ENCODE measurements around the gene ADAMTS18. TPM values are rescaled to one million over a fixed set of nuclear protein-coding genes. Genes with fewer than 3 reads are reported as not detected.
"Not testable (repeated sequence)": the region's sequence is repeated elsewhere in the genome, so short reads cannot be mapped to it uniquely, and the experiment has no call there.

The ADAMTS18 gene
- total RNA-seq, 2 donors from 2014 or later, result 2.7 TPM; not detected in 1

DNA sequence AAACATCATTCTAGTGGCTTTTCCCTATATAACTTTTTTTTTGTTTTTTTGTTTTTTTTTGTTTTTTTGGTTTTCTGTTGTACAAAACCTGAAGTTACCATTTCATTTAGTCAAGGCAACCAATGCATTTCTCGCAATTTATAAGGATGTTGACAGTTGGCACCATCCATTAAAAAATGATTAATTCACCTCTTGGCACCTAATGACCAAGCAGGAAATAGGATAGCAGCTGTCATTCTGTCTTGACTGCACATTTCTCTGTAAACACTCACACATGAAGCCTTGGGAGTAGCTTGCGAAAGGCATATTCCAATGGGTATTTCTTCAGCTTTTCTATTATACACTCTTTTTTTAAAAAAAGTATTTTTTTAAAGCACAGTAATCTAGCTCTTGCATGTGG lies 158.2 kb downstream of the ADAMTS18 start:
- DNase-seq (ENCODE audit: low spot score), result no peak
- H3K27me3 ChIP-seq (replicated peaks; ENCODE audit: insufficient read depth), result no peaks in the 10 kb centered on the region
- H3K4me3 ChIP-seq, result no peak overlapping the region
- no peak overlapping the region for H3K27ac ChIP-seq
- H3K4me1 ChIP-seq (replicated peaks), result no peaks in the 10 kb centered on the region
- WGBS, result 96% methylated on average over 2 of the region's 2 CpGs
- no peaks in the 10 kb centered on the region for H3K9me3 ChIP-seq
- no peaks in the 10 kb centered on the region for H3K36me3 ChIP-seq
- intact Hi-C loops (cut with DNase I), result no loop called here
- no peak for TF ChIP-seq POLR2A (IDR thresholded peaks at IDR 0.05)
- TF ChIP-seq, protein P1, sequence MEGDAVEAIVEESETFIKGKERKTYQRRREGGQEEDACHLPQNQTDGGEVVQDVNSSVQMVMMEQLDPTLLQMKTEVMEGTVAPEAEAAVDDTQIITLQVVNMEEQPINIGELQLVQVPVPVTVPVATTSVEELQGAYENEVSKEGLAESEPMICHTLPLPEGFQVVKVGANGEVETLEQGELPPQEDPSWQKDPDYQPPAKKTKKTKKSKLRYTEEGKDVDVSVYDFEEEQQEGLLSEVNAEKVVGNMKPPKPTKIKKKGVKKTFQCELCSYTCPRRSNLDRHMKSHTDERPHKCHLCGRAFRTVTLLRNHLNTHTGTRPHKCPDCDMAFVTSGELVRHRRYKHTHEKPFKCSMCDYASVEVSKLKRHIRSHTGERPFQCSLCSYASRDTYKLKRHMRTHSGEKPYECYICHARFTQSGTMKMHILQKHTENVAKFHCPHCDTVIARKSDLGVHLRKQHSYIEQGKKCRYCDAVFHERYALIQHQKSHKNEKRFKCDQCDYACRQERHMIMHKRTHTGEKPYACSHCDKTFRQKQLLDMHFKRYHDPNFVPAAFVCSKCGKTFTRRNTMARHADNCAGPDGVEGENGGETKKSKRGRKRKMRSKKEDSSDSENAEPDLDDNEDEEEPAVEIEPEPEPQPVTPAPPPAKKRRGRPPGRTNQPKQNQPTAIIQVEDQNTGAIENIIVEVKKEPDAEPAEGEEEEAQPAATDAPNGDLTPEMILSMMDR (IDR thresholded peaks at IDR 0.05), result no peak
- TF ChIP-seq POLR2AphosphoS5 (IDR thresholded peaks at IDR 0.05), result no peak

DNA sequence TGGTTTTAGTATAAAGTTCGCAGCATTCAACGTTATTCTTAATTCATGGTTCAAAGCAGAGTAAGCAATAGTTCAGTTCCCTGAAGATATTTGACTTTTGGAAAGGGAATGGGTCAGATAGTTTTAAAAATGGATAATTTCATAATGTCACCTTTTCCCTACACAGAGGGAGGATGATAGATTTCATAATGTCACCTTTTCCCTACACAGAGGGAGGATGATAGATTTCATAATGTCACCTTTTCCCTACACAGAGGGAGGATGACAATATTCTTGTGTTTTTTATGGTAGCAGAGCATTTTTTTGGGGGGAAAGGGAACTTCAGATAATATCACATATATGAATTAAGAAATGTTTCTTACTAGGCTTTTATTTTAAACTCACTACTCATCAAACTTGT lies 159.5 kb downstream of the ADAMTS18 start:
- H3K4me1 ChIP-seq (replicated peaks); DNase-seq (ENCODE audit: low spot score); H3K36me3 ChIP-seq; H3K4me3 ChIP-seq; intact Hi-C loops (cut with DNase I); H3K9me3 ChIP-seq; H3K27ac ChIP-seq; H3K27me3 ChIP-seq (replicated peaks; ENCODE audit: insufficient read depth): not testable (repeated sequence)
- 83% methylated on average over 2 of the region's 2 CpGs for WGBS

DNA sequence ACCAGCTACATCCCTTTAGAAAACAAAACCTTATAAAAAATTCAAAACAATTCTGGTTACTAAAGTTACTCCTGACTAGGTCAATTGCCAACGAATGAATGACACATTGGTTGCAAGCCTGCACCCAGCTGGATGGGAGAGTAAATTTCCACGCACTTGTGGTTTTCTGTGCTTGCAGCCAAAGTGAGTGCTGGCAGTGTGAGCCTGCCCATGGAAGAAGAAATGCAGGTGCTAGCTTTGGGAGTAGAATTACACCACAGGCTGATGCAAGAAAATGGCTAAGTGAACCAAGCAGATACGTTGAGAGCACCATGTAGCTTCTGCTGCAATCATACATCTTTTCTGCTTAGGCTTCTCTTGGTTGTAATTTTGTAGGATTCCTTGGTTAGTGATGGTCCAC lies 161.0 kb downstream of the ADAMTS18 start:
- no peaks in the 10 kb centered on the region for H3K36me3 ChIP-seq
- 33% methylated on average over 3 of the region's 3 CpGs for WGBS
- H3K4me3 ChIP-seq, result no peak overlapping the region
- intact Hi-C loops (cut with DNase I), result no loop called here
- no peak overlapping the region for H3K27ac ChIP-seq
- no peaks in the 10 kb centered on the region for H3K4me1 ChIP-seq (replicated peaks)
- H3K27me3 ChIP-seq (replicated peaks; ENCODE audit: insufficient read depth), result no peaks in the 10 kb centered on the region
- TF ChIP-seq, protein P1 (IDR thresholded peaks at IDR 0.05), result no peak
- DNase-seq (ENCODE audit: low spot score), result no peak
- H3K9me3 ChIP-seq, result no peaks in the 10 kb centered on the region

DNA sequence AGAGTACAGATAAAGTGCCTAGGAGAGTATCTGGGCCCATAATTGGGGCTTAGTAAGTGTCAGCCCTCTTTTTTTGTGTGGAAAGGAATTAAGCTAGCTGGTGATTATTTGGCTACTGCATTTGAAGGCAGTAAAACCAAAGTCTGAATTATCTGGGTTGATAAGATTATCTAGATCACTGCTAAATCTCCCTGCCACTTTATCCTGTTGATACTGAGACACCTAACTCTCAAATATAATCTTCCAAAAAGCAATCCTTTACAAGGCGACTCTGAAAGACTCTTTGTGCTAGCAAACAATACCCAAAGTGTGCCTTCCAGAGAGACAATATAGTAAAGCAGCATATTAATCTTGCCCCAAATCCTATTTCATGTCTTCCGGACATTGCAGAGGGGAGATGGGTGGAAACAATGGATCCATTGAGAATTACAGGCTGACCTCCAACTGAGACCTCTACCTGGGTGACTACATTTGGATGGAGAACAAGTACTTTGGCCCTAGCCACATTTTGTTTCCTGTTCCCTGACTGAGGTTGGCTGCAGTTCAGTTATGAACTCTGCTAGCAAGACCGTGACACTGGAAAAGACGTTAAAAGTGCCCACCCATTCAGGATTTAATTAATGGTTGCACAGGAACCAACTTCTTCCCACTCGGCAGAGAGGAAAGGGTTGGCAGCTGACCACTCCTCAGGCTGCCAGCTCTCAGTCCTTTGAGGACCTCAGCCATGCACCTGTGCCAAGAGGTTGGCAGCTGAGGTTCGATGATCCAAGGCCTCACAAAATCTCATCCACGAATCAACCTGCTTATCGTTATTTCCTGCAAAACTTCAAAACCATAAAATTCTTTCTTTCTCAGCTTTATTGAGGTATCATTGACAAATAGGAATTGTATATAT lies 163.1 kb downstream of the ADAMTS18 start:
- Histone ChIP-seq H3K27me3 (replicated peaks; ENCODE audit: insufficient read depth) (no peaks in the 10 kb centered on the region), H3K4me3 (no peak overlapping the region), H3K36me3 (no peaks in the 10 kb centered on the region), H3K9me3 (no peaks in the 10 kb centered on the region), H3K4me1 (replicated peaks) (no peaks in the 10 kb centered on the region), H3K27ac (no peak overlapping the region)
- WGBS, result 37% methylated on average over 8 of the region's 8 CpGs
- DNase-seq (ENCODE audit: low spot score), result no peak
- TF ChIP-seq POLR2A (IDR thresholded peaks at IDR 0.05) (no peak), POLR2AphosphoS5 (IDR thresholded peaks at IDR 0.05) (no peak)
- TF ChIP-seq, protein P1 (IDR thresholded peaks at IDR 0.05), result no peak
- intact Hi-C loops (cut with DNase I), result no loop called here

DNA sequence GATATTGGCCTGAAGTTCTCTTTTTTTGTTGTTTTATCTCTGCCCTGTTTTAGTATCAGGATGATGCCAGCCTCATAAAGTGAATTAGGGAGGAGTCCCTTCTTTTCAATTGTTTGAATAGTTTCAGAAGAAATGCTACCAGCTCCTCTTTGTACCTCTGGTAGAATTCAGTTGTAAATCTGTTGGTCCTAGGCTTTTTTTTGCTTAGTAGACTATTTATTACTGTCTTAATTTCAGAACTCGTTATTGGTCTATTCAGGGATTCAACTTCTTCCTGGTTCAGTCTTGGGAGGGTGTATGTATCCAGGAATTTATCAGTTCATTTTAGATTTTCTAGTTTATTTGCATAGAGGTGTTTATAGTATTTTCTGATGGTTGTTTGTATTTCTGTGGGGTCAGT lies 168.6 kb downstream of the ADAMTS18 start:
- whole genome bisulfite sequencing, result 89% methylated on average over 1 of the region's 1 CpG
- intact Hi-C loops (cut with DNase I); DNase-seq (ENCODE audit: low spot score); H3K27ac ChIP-seq; H3K9me3 ChIP-seq; H3K36me3 ChIP-seq; H3K4me3 ChIP-seq; H3K4me1 ChIP-seq (replicated peaks); H3K27me3 ChIP-seq (replicated peaks; ENCODE audit: insufficient read depth): not testable (repeated sequence)

DNA sequence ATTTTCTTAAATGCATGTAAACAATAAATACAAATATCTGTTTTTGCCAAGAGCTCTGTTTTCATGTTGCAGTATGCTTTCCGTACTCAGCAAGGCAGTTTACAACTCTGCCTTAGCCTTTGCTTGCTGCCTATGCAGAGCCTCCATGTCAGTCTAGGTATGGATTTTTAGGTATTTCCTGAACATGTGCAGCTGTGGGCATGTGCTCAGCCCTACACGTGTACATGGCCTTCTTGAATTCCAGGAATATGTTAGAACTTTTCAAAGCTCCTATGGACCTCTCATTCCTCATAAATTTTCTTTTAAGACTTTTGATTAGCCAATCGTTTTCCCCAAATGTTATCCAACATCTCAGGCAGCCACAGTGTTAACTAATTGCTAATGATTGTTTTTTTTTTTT lies 171.9 kb downstream of the ADAMTS18 start:
- H3K27ac ChIP-seq, result no peak overlapping the region
- no peak for TF ChIP-seq POLR2A (IDR thresholded peaks at IDR 0.05)
- no peak for TF ChIP-seq POLR2AphosphoS5 (IDR thresholded peaks at IDR 0.05)
- TF ChIP-seq, protein P1 (IDR thresholded peaks at IDR 0.05), result no peak
- 59% methylated on average over 3 of the region's 3 CpGs for WGBS
- intact Hi-C loops (cut with DNase I), result no loop called here
- no peaks in the 10 kb centered on the region for H3K27me3 ChIP-seq (replicated peaks; ENCODE audit: insufficient read depth)
- H3K9me3 ChIP-seq, result no peaks in the 10 kb centered on the region
- H3K36me3 ChIP-seq, result no peaks in the 10 kb centered on the region
- no peak overlapping the region for H3K4me3 ChIP-seq
- no peaks in the 10 kb centered on the region for H3K4me1 ChIP-seq (replicated peaks)
- DNase-seq (ENCODE audit: low spot score), result no peak

Data from prostate gland (tissue), 2 donors.